HUES6 (cell line): Measurements from ENCODE around the gene ARHGAP24.

ENCODE experiments used
- H3K27ac ChIP-seq: 2 replicates; pipeline ENCODE4 v1.7.0; 2013; ENCODE audit warnings: low read depth, mild to moderate bottlenecking, low read length, inconsistent platforms
- H3K27me3 ChIP-seq: 2 replicates; pipeline ENCODE4 v1.6.1; 2013; ENCODE audit warnings: low read length; ENCODE audit not compliant: control insufficient read depth, insufficient read depth
- H3K36me3 ChIP-seq: 2 replicates; pipeline ENCODE4 v1.6.1; 2013; ENCODE audit warnings: low read length; ENCODE audit not compliant: control insufficient read depth, insufficient read depth
- H3K4me1 ChIP-seq: 2 replicates; pipeline ENCODE4 v1.6.1; 2013; ENCODE audit warnings: low read length; ENCODE audit not compliant: control insufficient read depth, insufficient read depth
- H3K4me3 ChIP-seq: 2 replicates; pipeline ENCODE4 v1.5.1; 2013; ENCODE audit warnings: low read depth, low read length
- H3K9ac ChIP-seq: one replicate; pipeline ENCODE4 v1.6.1; 2013; ENCODE audit warnings: mild to moderate bottlenecking, low read length
- H3K9me3 ChIP-seq: 2 replicates; pipeline ENCODE4 v1.6.1; 2013; ENCODE audit warnings: low read depth, low read length; ENCODE audit not compliant: control insufficient read depth, insufficient read depth

The ARHGAP24 gene

GRCh38 chr4:85520765-85521749 is 46.1 kb downstream of the ARHGAP24 start:
- no peaks in the 10 kb centered on the region for H3K36me3 ChIP-seq
- H3K4me3 ChIP-seq, result no peak overlapping the region
- H3K4me1 ChIP-seq, result no peaks in the 10 kb centered on the region
- H3K27ac ChIP-seq, result no peak overlapping the region
- H3K9ac ChIP-seq, result no peak overlapping the region
- H3K9me3 ChIP-seq, result no peaks in the 10 kb centered on the region
- no peaks in the 10 kb centered on the region for H3K27me3 ChIP-seq

- no peak overlapping the region for H3K4me3 ChIP-seq
- no peaks in the 10 kb centered on the region for H3K27me3 ChIP-seq
- H3K36me3 ChIP-seq, result no peaks in the 10 kb centered on the region
- no peaks in the 10 kb centered on the region for H3K4me1 ChIP-seq
- H3K9me3 ChIP-seq, result no peaks in the 10 kb centered on the region
- H3K9ac ChIP-seq, result no peak overlapping the region
- H3K27ac ChIP-seq, result no peak overlapping the region
These were observed 47.3 kb downstream of the ARHGAP24 start for GRCh38 chr4:85522277-85522676.

GRCh38 chr4:85522836-85523235 is 47.9 kb downstream of the ARHGAP24 start:
- Histone ChIP-seq H3K36me3 (no peaks in the 10 kb centered on the region), H3K4me3 (no peak overlapping the region), H3K27me3 (no peaks in the 10 kb centered on the region), H3K9ac (no peak overlapping the region), H3K9me3 (no peaks in the 10 kb centered on the region), H3K4me1 (no peaks in the 10 kb centered on the region), H3K27ac (no peak overlapping the region)

GRCh38 chr4:85527815-85528214 is 52.9 kb downstream of the ARHGAP24 start:
- H3K9ac ChIP-seq, result no peak overlapping the region
- H3K4me1 ChIP-seq, result no peaks in the 10 kb centered on the region
- H3K27me3 ChIP-seq, result no peaks in the 10 kb centered on the region
- no peak overlapping the region for H3K4me3 ChIP-seq
- no peaks in the 10 kb centered on the region for H3K9me3 ChIP-seq
- H3K27ac ChIP-seq, result no peak overlapping the region
- no peaks in the 10 kb centered on the region for H3K36me3 ChIP-seq

GRCh38 chr4:85531560-85532341 is 56.8 kb downstream of the ARHGAP24 start:
- H3K36me3 ChIP-seq, result no peaks in the 10 kb centered on the region
- no peak overlapping the region for H3K27ac ChIP-seq
- H3K4me3 ChIP-seq, result no peak overlapping the region
- H3K9ac ChIP-seq, result no peak overlapping the region
- H3K27me3 ChIP-seq, result no peaks in the 10 kb centered on the region
- H3K9me3 ChIP-seq, result no peaks in the 10 kb centered on the region
- H3K4me1 ChIP-seq, result no peaks in the 10 kb centered on the region

GRCh38 chr4:85534120-85534519 is 59.2 kb downstream of the ARHGAP24 start:
- H3K36me3 ChIP-seq, result no peaks in the 10 kb centered on the region
- H3K27me3 ChIP-seq, result no peaks in the 10 kb centered on the region
- no peaks in the 10 kb centered on the region for H3K9me3 ChIP-seq
- H3K4me1 ChIP-seq, result no peaks in the 10 kb centered on the region
- H3K27ac ChIP-seq, result no peak overlapping the region
- no peak overlapping the region for H3K4me3 ChIP-seq
- no peak overlapping the region for H3K9ac ChIP-seq

- H3K36me3 ChIP-seq, result no peaks in the 10 kb centered on the region
- H3K27me3 ChIP-seq, result no peaks in the 10 kb centered on the region
- no peak overlapping the region for H3K4me3 ChIP-seq
- H3K9me3 ChIP-seq, result no peaks in the 10 kb centered on the region
- H3K27ac ChIP-seq, result no peak overlapping the region
- no peak overlapping the region for H3K9ac ChIP-seq
- no peaks in the 10 kb centered on the region for H3K4me1 ChIP-seq
These were observed 68.9 kb downstream of the ARHGAP24 start for GRCh38 chr4:85543832-85544231.

- Histone ChIP-seq H3K27ac (no peak overlapping the region), H3K27me3 (no peaks in the 10 kb centered on the region), H3K36me3 (no peaks in the 10 kb centered on the region), H3K9me3 (no peaks in the 10 kb centered on the region), H3K4me1 (no peaks in the 10 kb centered on the region), H3K9ac (no peak overlapping the region), H3K4me3 (no peak overlapping the region)
These were observed 69.8 kb downstream of the ARHGAP24 start for GRCh38 chr4:85544751-85545150.

GRCh38 chr4:85548116-85548515 is 73.2 kb downstream of the ARHGAP24 start:
- Histone ChIP-seq H3K4me1 (no peaks in the 10 kb centered on the region), H3K9me3 (no peaks in the 10 kb centered on the region), H3K4me3 (no peak overlapping the region), H3K27ac (no peak overlapping the region), H3K36me3 (no peaks in the 10 kb centered on the region), H3K9ac (no peak overlapping the region), H3K27me3 (no peaks in the 10 kb centered on the region)

- H3K4me1 ChIP-seq, result no peaks in the 10 kb centered on the region
- no peak overlapping the region for H3K9ac ChIP-seq
- H3K4me3 ChIP-seq, result no peak overlapping the region
- no peaks in the 10 kb centered on the region for H3K27me3 ChIP-seq
- 0 out of 2 replicates have a peak, but pooled peaks cover 4% of the 10 kb centered on the region for H3K9me3 ChIP-seq
- no peaks in the 10 kb centered on the region for H3K36me3 ChIP-seq
- no peak overlapping the region for H3K27ac ChIP-seq
These were observed 73.9 kb downstream of the ARHGAP24 start for GRCh38 chr4:85548841-85549240.

GRCh38 chr4:85555206-85555605 is 80.3 kb downstream of the ARHGAP24 start:
- Histone ChIP-seq H3K4me1 (no peaks in the 10 kb centered on the region), H3K4me3 (no peak overlapping the region), H3K27me3 (no peaks in the 10 kb centered on the region), H3K36me3 (no peaks in the 10 kb centered on the region), H3K9ac (no peak overlapping the region), H3K9me3 (0 out of 2 replicates have a peak, but pooled peaks cover 4% of the 10 kb centered on the region), H3K27ac (no peak overlapping the region)
